ENCODE results near the gene MFSD6L. TPM values are rescaled to one million over a fixed set of nuclear protein-coding genes. Genes with fewer than 3 reads are reported as not detected.

MFSD6L gene
- total RNA-seq, 1 experiment from 2014 or later, result 2.1 TPM

GRCh38 chr17:8799570-8800212, 526 bp upstream of the MFSD6L start:
- Mint-ChIP-seq H3K4me1 (peaks cover 26 to 41% of the 10 kb centered on the region in 2 experiments), H3K27ac (no peak overlapping the region; a peak in 1 of 7 replicates), H3K9me3 (no peaks in the 10 kb centered on the region), H3K36me3 (ENCODE audit: insufficient read depth in 1 of 3, low read depth in 3 of 3) (no peaks in the 10 kb centered on the region), H3K27me3 (ENCODE audit: low read depth) (peaks cover 1% of the 10 kb centered on the region), H3K4me3 (peak overlapping the region; percentile 59 to 76)
- H2BK5ac ChIP-seq (ENCODE audit: insufficient read length, low read length), result no peak overlapping the region
- no peak overlapping the region for H3K9ac ChIP-seq (ENCODE audit: extremely low read depth, insufficient read length, low read length)
- peak overlapping the region; percentile 23 for H3K4me2 ChIP-seq (ENCODE audit: insufficient read depth, insufficient read length, low read length)
- H3K27me3 ChIP-seq (ENCODE audit: insufficient read depth, low read length), result no peaks in the 10 kb centered on the region
- no peak overlapping the region for H3K14ac ChIP-seq (ENCODE audit: insufficient read depth, low read length)
- no peaks in the 10 kb centered on the region for H3K79me1 ChIP-seq (ENCODE audit: insufficient read depth, low read depth, low read length, poor library complexity, severe bottlenecking)
- H3K56ac ChIP-seq (ENCODE audit: insufficient read length, low read depth, low read length), result no peak overlapping the region
- no peak overlapping the region for H2BK120ac ChIP-seq (ENCODE audit: low read depth, low read length, poor library complexity, severe bottlenecking)
- no peaks in the 10 kb centered on the region for H3K9me3 ChIP-seq (ENCODE audit: control insufficient read depth, low read depth, low read length)
- no peak overlapping the region for H2BK12ac ChIP-seq (ENCODE audit: insufficient read length, low read depth, low read length)
- H2BK20ac ChIP-seq (ENCODE audit: low read depth, low read length, poor library complexity, severe bottlenecking), result no peak overlapping the region
- TF ChIP-seq CTCF (conservative IDR thresholded peaks at IDR 0.05), result no peak
- no peak overlapping the region for H3K4ac ChIP-seq (ENCODE audit: low read depth, low read length)
- H3K27ac ChIP-seq (ENCODE audit: insufficient read length, low read depth, low read length), result no peak overlapping the region
- H2BK15ac ChIP-seq (ENCODE audit: low read depth, low read length), result no peak overlapping the region
- H3K23ac ChIP-seq (ENCODE audit: insufficient read length, low read depth, low read length), result no peak overlapping the region
- no peak overlapping the region for H3K18ac ChIP-seq (ENCODE audit: insufficient read length, low read depth, low read length)
- H4K8ac ChIP-seq (replicated peaks; ENCODE audit: insufficient read length, low read depth, low read length), result no peak overlapping the region
- H4K5ac ChIP-seq (ENCODE audit: insufficient read length, low read depth, low read length), result no peak overlapping the region
- H4K20me1 ChIP-seq (ENCODE audit: control insufficient read depth, insufficient read depth, insufficient read length), result no peaks in the 10 kb centered on the region
- H2AFZ ChIP-seq (ENCODE audit: low read length), result no peak overlapping the region
- whole genome bisulfite sequencing (ENCODE audit: extremely low coverage, insufficient read length, low lambda C conversion rate), result no CpG with 5 or more reads among the region's 15 CpGs
- DNase-seq, result no peak
- no peak overlapping the region for H2AK5ac ChIP-seq (ENCODE audit: insufficient read length, low read length)
- no peak overlapping the region for H3T11ph ChIP-seq (ENCODE audit: low read length)
- no peaks in the 10 kb centered on the region for H3K4me1 ChIP-seq (ENCODE audit: insufficient read depth, low read length)
- H3K79me2 ChIP-seq (ENCODE audit: insufficient read depth, low read length), result no peaks in the 10 kb centered on the region
- no peaks in the 10 kb centered on the region for H3K23me2 ChIP-seq (ENCODE audit: insufficient read length, low read depth, low read length, poor library complexity, severe bottlenecking)
- no peak overlapping the region for H4K91ac ChIP-seq (ENCODE audit: insufficient read length, low read depth, low read length)
